GM12878 (cell line): ENCODE results near the gene C1orf115. TPM values are rescaled to one million over a fixed set of nuclear protein-coding genes. Genes with fewer than 3 reads are reported as not detected.
"Not testable (repeated sequence)": the region's sequence is repeated elsewhere in the genome, so short reads cannot be mapped to it uniquely, and the experiment has no call there.

Experiments
- ATAC-seq: fragments of 200-7000 bp; cut with Tn5 transposase; 3 replicates; pipeline ENCODE4 v1.9.1; 2020; ENCODE audit warnings: mild to moderate bottlenecking, moderate library complexity
- BruUV-seq: library from RNA; stranded (reverse); fragments of 400-500 nt; replicated peaks from 2 replicates; lab custom pipeline; 2021; lab: Mats Ljungman, UMichigan
- CTCF ChIA-PET: fragments of 300-600 bp; sonication (Branson Sonifier 250); formaldehyde crosslinking; extraction: SDS; loops from one replicate; lab custom pipeline; 2021; ENCODE audit warnings: inconsistent platforms; lab: Yijun Ruan, JAX
- POLR2A ChIA-PET: fragments of 350-600 bp; formaldehyde crosslinking; extraction: SDS; loops from one replicate; lab custom pipeline; 2021; ENCODE audit warnings: inconsistent platforms; lab: Charles Lee
- RAD21 ChIA-PET: fragments of 300-600 bp; sonication (Branson Sonifier 250); formaldehyde crosslinking; loops from one replicate; lab custom pipeline; 2023; ENCODE audit warnings: antibody characterized with exemption; ENCODE audit not compliant: unreplicated experiment; lab: Charles Lee
- SMC1A ChIA-PET: fragments of 300-600 bp; sonication (Branson Sonifier 250); formaldehyde crosslinking; loops from one replicate; lab custom pipeline; 2023; ENCODE audit not compliant: unreplicated experiment, uncharacterized antibody; lab: Charles Lee
- DNase-seq: peaks from one replicate; pipeline ENCODE4 v3.0.0-alpha.2; 2011; ENCODE audit warnings: low read depth, low spot score
- FAIRE-seq: peaks from 3 replicates; lab custom pipeline; 2011; peaks lifted over from hg19 to GRCh38; lab: Jason Lieb, UNC
- H2AFZ ChIP-seq: 2 replicates; pipeline ENCODE4 v1.6.0; 2011; ENCODE audit warnings: low read depth, low read length, control low read depth; ENCODE audit not compliant: control insufficient read depth
- H3K27ac ChIP-seq: 2 replicates; pipeline ENCODE4 v1.5.1; 2011; ENCODE audit warnings: control low read depth; ENCODE audit not compliant: control insufficient read depth, insufficient read depth
- H3K27me3 ChIP-seq, 2 experiments: replicated peaks in 1 of 2; 2 replicates each; pipeline versions ENCODE4 v1.6.0 to v1.6.1; 2011; ENCODE audit warnings: low read length in 1 of 2; ENCODE audit not compliant: control insufficient read depth in 2 of 2, insufficient read depth in 2 of 2
- H3K36me3 ChIP-seq, 2 experiments: 2 replicates each; pipeline ENCODE4 v1.5.1; 2011; ENCODE audit warnings: low read length in 1 of 2; ENCODE audit not compliant: control insufficient read depth in 2 of 2, insufficient read depth in 2 of 2
- H3K4me1 ChIP-seq: 2 replicates; pipeline ENCODE4 v1.6.1; 2011; ENCODE audit warnings: mild to moderate bottlenecking, low read length, moderate library complexity, mixed read lengths; ENCODE audit not compliant: control insufficient read depth, insufficient read depth
- H3K4me2 ChIP-seq: 2 replicates; pipeline ENCODE4 v1.6.0; 2011; ENCODE audit warnings: control low read depth; ENCODE audit not compliant: control insufficient read depth, insufficient read depth
- H3K4me3 ChIP-seq: fragments of 200-600 bp; sonication (generic); 2 replicates; pipeline ENCODE4 v1.5.1; 2016
- H3K79me2 ChIP-seq: 2 replicates; pipeline ENCODE4 v1.6.0; 2011; ENCODE audit warnings: low read length; ENCODE audit not compliant: control insufficient read depth, insufficient read depth
- H3K9ac ChIP-seq: 2 replicates; pipeline ENCODE4 v1.8.0; 2011; ENCODE audit warnings: low read length, control low read depth, mixed read lengths; ENCODE audit not compliant: control insufficient read depth, insufficient read depth
- H3K9me3 ChIP-seq: replicated peaks from 3 replicates; pipeline ENCODE4 v1.5.1; 2011; ENCODE audit warnings: mild to moderate bottlenecking, low read length; ENCODE audit not compliant: control insufficient read depth, insufficient read depth
- H4K20me1 ChIP-seq: 2 replicates; pipeline ENCODE4 v1.6.0; 2011; ENCODE audit not compliant: control insufficient read depth, insufficient read depth
- MEF2A ChIP-seq: IDR thresholded peaks from 2 replicates; pipeline ENCODE4 v1.6.1; 2011; ENCODE audit warnings: low read depth, mild to moderate bottlenecking, low read length, moderate library complexity; ENCODE audit not compliant: insufficient read depth
- NBN ChIP-seq: fragments of 450-650 bp; IDR thresholded peaks from 2 replicates; pipeline ENCODE4 v1.6.1; 2016
- RAD51 ChIP-seq: fragments of 450-650 bp; IDR thresholded peaks from 2 replicates; pipeline ENCODE4 v1.6.1; 2016; ENCODE audit warnings: moderate library complexity, mild to moderate bottlenecking, inconsistent platforms
- TBL1XR1 ChIP-seq: IDR thresholded peaks from 2 replicates; pipeline ENCODE4 v1.6.1; 2012; ENCODE audit warnings: low read depth, low read length, improper control_type of control experiment
- TCF12 ChIP-seq: IDR thresholded peaks from 2 replicates; pipeline ENCODE4 v1.6.1; 2011; ENCODE audit warnings: low read depth, mild to moderate bottlenecking, low read length
- WGBS: methylation state at CpG from one replicate; pipeline ENCODE4 v1.1.6; 2016; ENCODE audit warnings: low lambda C conversion rate; ENCODE audit not compliant: insufficient replicate concordance, insufficient coverage; ENCODE audit errors: missing lambda C conversion rate; 5-methylcytosine and 5-hydroxymethylcytosine counted together
- in situ Hi-C: fragments of 300-500 bp; cut with MboI; formaldehyde crosslinking; loops from 9 replicates; pipeline ENCODE4 v1.14.3; 2018; ENCODE audit warnings: mixed read lengths
- intact Hi-C: fragments of 100-400 bp; cut with micrococcal nuclease; formaldehyde crosslinking; loops from one replicate; pipeline ENCODE4 v1.14.2; 2022; ENCODE audit not compliant: unreplicated experiment
- polyA plus RNA-seq, 11 experiments: library from polyadenylated mRNA; depleted of rRNA in 4 of 11; unstranded in 6 of 11; stranded (reverse) in 5 of 11; fragments of >200 nt; fragmentation: Nextera tagmentation in 4 of 11; fragmentation: Illumina TruSeq in 1 of 11; extraction: Ambion mirVana in 4 of 11; extraction: Trizol in 1 of 11; gene quantifications; 1 replicate in 1 of 11; 2 replicates in 10 of 11; pipeline versions ENCODE4 v1.2.1 to v1.2.3, GENCODE V29; 2011 to 2016; ENCODE audit warnings: inconsistent platforms in 2 of 11, missing spikeins in 2 of 11, low read depth in 1 of 11
- total RNA-seq, 4 experiments: library from RNA; depleted of rRNA in 3 of 4; stranded (reverse); fragments of >200 nt in 3 of 4; fragmentation: Illumina TruSeq in 1 of 4; extraction: Trizol in 1 of 4; gene quantifications; 2 replicates each; pipeline versions ENCODE4 v1.2.1 to v1.2.3, GENCODE V29; 2013 to 2021

Gene C1orf115
- total and polyA plus RNA-seq, 10 of the 15 experiments (the other 5 are each of a cell fraction or from before 2014, with no cell fraction given): 0.52 to 5.0 (median 4.1) TPM

DNA sequence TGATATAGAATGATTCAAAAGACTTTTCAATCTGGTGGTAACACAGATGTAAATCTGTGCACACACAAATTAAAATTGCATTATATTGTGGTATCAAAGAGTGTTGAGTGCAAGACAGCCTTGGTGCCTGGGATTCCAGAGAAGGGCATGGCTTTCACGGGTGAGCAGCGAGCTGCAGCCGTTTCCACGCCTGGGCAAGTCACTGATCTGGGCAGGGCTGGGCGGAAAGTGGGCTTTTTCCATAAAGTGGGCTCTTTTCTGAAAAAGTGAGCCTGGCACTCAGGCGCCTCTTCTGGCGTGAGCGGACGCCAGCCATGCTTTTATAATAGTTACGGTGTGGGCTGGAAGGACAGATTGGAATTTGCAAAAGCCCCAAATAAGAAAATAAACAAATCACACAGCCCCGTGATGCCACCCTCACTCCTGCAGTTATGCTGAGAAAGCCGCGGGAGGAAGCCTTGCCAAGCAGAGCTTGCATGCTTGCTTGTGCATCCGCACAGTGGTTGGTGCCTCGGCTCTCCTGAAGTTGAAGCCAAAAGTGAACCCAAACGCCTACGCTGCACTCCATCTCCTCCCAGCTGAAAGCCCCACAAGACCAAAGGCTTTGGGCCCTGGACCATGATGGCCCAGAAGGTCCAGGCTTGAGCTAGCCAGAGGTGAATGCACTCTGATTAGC is 7.1 kb upstream of the C1orf115 start (continued):
- no peak for TF ChIP-seq TBL1XR1
- no peak for TF ChIP-seq TCF12
- TF ChIP-seq MEF2A: no peak
- no peak for TF ChIP-seq NBN
- no peak for TF ChIP-seq RAD51

- CTCF ChIA-PET: interaction anchor here (0.8 to 3.3 kb wide), 3 partner anchors 8 to 387 kb away, joined by 3 to 23 read pairs (median 4); no protein-coding TSS in a partner anchor
- in situ Hi-C loops: loop anchor here (10.0 kb wide), 1 partner anchor 91 kb away; no protein-coding TSS in a partner anchor
- H3K9me3 ChIP-seq, H3K27ac ChIP-seq, ATAC-seq, H3K4me3 ChIP-seq, H3K79me2 ChIP-seq, H3K9ac ChIP-seq, FAIRE-seq, H3K27me3 ChIP-seq, BruUV-seq, H2AFZ ChIP-seq, H4K20me1 ChIP-seq, H3K4me1 ChIP-seq, DNase-seq, H3K36me3 ChIP-seq, intact Hi-C loops, H3K4me2 ChIP-seq: not testable (repeated sequence)
- WGBS: 78% methylated on average over 12 of the region's 12 CpGs
- RAD21 ChIA-PET: interaction anchor here (1.4 kb wide), 1 partner anchor 50 kb away, joined by 3 read pairs; no protein-coding TSS in a partner anchor
- POLR2A ChIA-PET: interaction anchor here (0.7 kb wide), 1 partner anchor 300 kb away, joined by 3 read pairs; no protein-coding TSS in a partner anchor
- SMC1A ChIA-PET: interaction anchor here (1.3 kb wide), 1 partner anchor 75 kb away, joined by 3 read pairs; no protein-coding TSS in a partner anchor
Observed at GRCh38 chr1:220683716-220684115, 6.4 kb upstream of the C1orf115 start.
